GM19351 (cell line): ENCODE results near the gene LUM.

Experiments
- ATAC-seq: cut with Tn5 transposase; IDR thresholded peaks from one replicate; pipeline ENCODE4 v1.9.1; 2021; ENCODE audit warnings: mild to moderate bottlenecking, moderate library complexity; ENCODE audit not compliant: unreplicated experiment

LUM gene

GRCh38 chr12:91111366-91112325, at the start of gene LUM:
Gene LUM, minus strand, starts transcription at chr12:91111494. Its CDS starts 2,515 bp downstream, at chr12:91108979.
- no peak for ATAC-seq

GRCh38 chr12:91161009-91161408, 49.7 kb upstream of the LUM start:
- ATAC-seq, result no peak

- ATAC-seq, result no peak
Observed at GRCh38 chr12:91155990-91156389, 44.7 kb upstream of the LUM start.

GRCh38 chr12:91154131-91154530, 42.8 kb upstream of the LUM start:
- ATAC-seq, result no peak

GRCh38 chr12:91144053-91144452, 32.8 kb upstream of the LUM start:
- no peak for ATAC-seq

GRCh38 chr12:91143206-91143605, 31.9 kb upstream of the LUM start:
- no peak for ATAC-seq

- ATAC-seq, result no peak
Observed at GRCh38 chr12:91142221-91142631, 30.9 kb upstream of the LUM start.

GRCh38 chr12:91140026-91140931, 29.0 kb upstream of the LUM start:
- ATAC-seq, result no peak

GRCh38 chr12:91139286-91139685, 28.0 kb upstream of the LUM start:
- no peak for ATAC-seq

- no peak for ATAC-seq
Observed at GRCh38 chr12:91138337-91138920, 27.1 kb upstream of the LUM start.

GRCh38 chr12:91133871-91134270, 22.6 kb upstream of the LUM start:
- ATAC-seq, result no peak

GRCh38 chr12:91129662-91130362, 18.5 kb upstream of the LUM start:
- ATAC-seq, result no peak

GRCh38 chr12:91127751-91128150, 16.5 kb upstream of the LUM start:
- no peak for ATAC-seq

GRCh38 chr12:91127306-91127705, 16.0 kb upstream of the LUM start:
- ATAC-seq, result no peak

- no peak for ATAC-seq
Observed at GRCh38 chr12:91126516-91126915, 15.2 kb upstream of the LUM start.

- no peak for ATAC-seq
Observed at GRCh38 chr12:91123236-91123916, 12.1 kb upstream of the LUM start.

- ATAC-seq, result no peak
Observed at GRCh38 chr12:91120781-91121180, 9.5 kb upstream of the LUM start.

GRCh38 chr12:91119089-91119488, 7.8 kb upstream of the LUM start:
- ATAC-seq, result no peak

- no peak for ATAC-seq
Observed at GRCh38 chr12:91113621-91114020, 2.3 kb upstream of the LUM start.

GRCh38 chr12:91110311-91110924, 876 bp downstream of the LUM start:
- no peak for ATAC-seq
